ENCODE measurements around the gene AVP.

Gene AVP

GRCh38 chr20:3094848-3095629, 10.5 kb upstream of the AVP start:
- TF ChIP-seq CTCF (IDR thresholded peaks at IDR 0.05; ENCODE audit: low read depth, low read length, poor library complexity, severe bottlenecking) (no peak), EZH2phosphoT487 (IDR thresholded peaks at IDR 0.05; ENCODE audit: borderline replicate concordance, low read length) (no peak)
- Histone ChIP-seq H4K20me1 (ENCODE audit: control insufficient read depth, insufficient read depth, low read depth, low read length) (no peaks in the 10 kb centered on the region), H3F3A (ENCODE audit: control insufficient read depth, insufficient read depth) (0 out of 2 replicates have a peak, but pooled peaks cover 2% of the 10 kb centered on the region), H3K27me3 (ENCODE audit: control insufficient read depth, low read length) (peaks cover 34% of the 10 kb centered on the region), H3K9me2 (replicated peaks; ENCODE audit: control insufficient read depth, low read length) (no peaks in the 10 kb centered on the region), H3K9me3 (ENCODE audit: control insufficient read depth, insufficient read depth, low read length) (no peaks in the 10 kb centered on the region), H3K36me3 (ENCODE audit: control insufficient read depth, low read length) (no peaks in the 10 kb centered on the region), H3K79me2 (ENCODE audit: control insufficient read depth, low read length) (no peaks in the 10 kb centered on the region), H3K4me2 (ENCODE audit: low read length) (no peak overlapping the region), H3K27ac (ENCODE audit: low read depth, low read length) (no peak overlapping the region), H3K4me3 (ENCODE audit: low read length) (no peak overlapping the region), H3K4me1 (ENCODE audit: control insufficient read depth, low read length) (peaks cover 27% of the 10 kb centered on the region)

- Histone ChIP-seq H3K9me3 (ENCODE audit: control insufficient read depth, insufficient read depth, low read length) (no peaks in the 10 kb centered on the region), H3K79me2 (ENCODE audit: control insufficient read depth, low read length) (no peaks in the 10 kb centered on the region), H3F3A (ENCODE audit: control insufficient read depth, insufficient read depth) (0 out of 2 replicates have a peak, but pooled peaks cover 2% of the 10 kb centered on the region), H3K4me1 (ENCODE audit: control insufficient read depth, low read length) (peaks cover 27% of the 10 kb centered on the region), H3K27me3 (ENCODE audit: control insufficient read depth, low read length) (peaks cover 34% of the 10 kb centered on the region), H4K20me1 (ENCODE audit: control insufficient read depth, insufficient read depth, low read depth, low read length) (no peaks in the 10 kb centered on the region), H3K36me3 (ENCODE audit: control insufficient read depth, low read length) (no peaks in the 10 kb centered on the region), H3K4me3 (ENCODE audit: low read length) (no peak overlapping the region), H3K27ac (ENCODE audit: low read depth, low read length) (no peak overlapping the region), H3K9me2 (replicated peaks; ENCODE audit: control insufficient read depth, low read length) (no peaks in the 10 kb centered on the region), H3K4me2 (ENCODE audit: low read length) (peak overlapping the region; percentile 46)
- TF ChIP-seq CTCF (IDR thresholded peaks at IDR 0.05; ENCODE audit: low read depth, low read length, poor library complexity, severe bottlenecking): no peak
- TF ChIP-seq EZH2phosphoT487 (IDR thresholded peaks at IDR 0.05; ENCODE audit: borderline replicate concordance, low read length): no peak
Observed at GRCh38 chr20:3093861-3094361, 9.4 kb upstream of the AVP start.

- TF ChIP-seq CTCF (IDR thresholded peaks at IDR 0.05; ENCODE audit: low read depth, low read length, poor library complexity, severe bottlenecking) (no peak), EZH2phosphoT487 (IDR thresholded peaks at IDR 0.05; ENCODE audit: borderline replicate concordance, low read length) (peak; percentile 45; the same call in 1 of the 2 replicates)
- Histone ChIP-seq H3K4me3 (ENCODE audit: low read length) (peak overlapping the region; percentile 29), H4K20me1 (ENCODE audit: control insufficient read depth, insufficient read depth, low read depth, low read length) (no peaks in the 10 kb centered on the region), H3K4me2 (ENCODE audit: low read length) (peak overlapping the region; percentile 46), H3K9me3 (ENCODE audit: control insufficient read depth, insufficient read depth, low read length) (no peaks in the 10 kb centered on the region), H3F3A (ENCODE audit: control insufficient read depth, insufficient read depth) (0 out of 2 replicates have a peak, but pooled peaks cover 2% of the 10 kb centered on the region), H3K27me3 (ENCODE audit: control insufficient read depth, low read length) (peaks cover 34% of the 10 kb centered on the region), H3K79me2 (ENCODE audit: control insufficient read depth, low read length) (no peaks in the 10 kb centered on the region), H3K9me2 (replicated peaks; ENCODE audit: control insufficient read depth, low read length) (no peaks in the 10 kb centered on the region), H3K36me3 (ENCODE audit: control insufficient read depth, low read length) (no peaks in the 10 kb centered on the region), H3K27ac (ENCODE audit: low read depth, low read length) (no peak overlapping the region), H3K4me1 (ENCODE audit: control insufficient read depth, low read length) (peaks cover 27% of the 10 kb centered on the region)
Observed at GRCh38 chr20:3092611-3093379, 8.3 kb upstream of the AVP start.

Measured in DOHH2 (cell line).